ENCODE data around the gene DAGLA. TPM values are rescaled to one million over a fixed set of nuclear protein-coding genes. Genes with fewer than 3 reads are reported as not detected.
A peak's percentile ranks its signal among the peaks of the same experiment; 100 is the strongest.

The DAGLA gene
- total RNA-seq, 4 donors from 2014 or later, result 1.7 to 6.9 (median 2.9) TPM

DNA sequence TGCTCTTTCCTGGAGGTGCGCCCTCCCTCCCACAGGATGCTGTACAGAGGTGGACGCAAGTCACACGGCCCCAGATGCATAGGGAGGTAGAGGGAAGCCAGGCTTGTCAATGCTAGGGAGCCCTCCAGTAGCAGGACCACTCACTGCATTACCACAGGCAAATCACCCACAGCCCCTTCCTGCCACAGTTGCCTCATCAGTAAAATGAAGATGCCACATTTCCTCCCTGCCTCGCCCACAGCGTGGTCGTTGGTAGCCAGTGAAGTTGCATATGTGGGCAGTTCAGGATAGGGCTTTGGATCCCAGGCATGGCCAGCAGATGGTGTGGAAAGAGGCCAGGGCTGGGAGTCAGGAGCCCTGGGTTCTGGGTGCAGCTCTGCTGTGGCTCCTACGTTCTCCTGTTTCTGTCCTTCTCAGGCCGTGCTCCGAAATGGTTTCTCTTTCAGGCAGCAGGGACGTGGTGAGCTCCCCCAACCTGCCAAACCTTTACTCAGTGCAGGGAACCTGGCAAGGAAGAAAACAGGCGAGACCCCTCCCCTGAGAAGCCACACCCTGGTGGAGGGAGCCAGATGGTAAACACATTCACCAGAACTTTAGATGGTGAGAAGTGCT, 22.6 kb downstream of the DAGLA start:
- H3K4me1 ChIP-seq, result peaks cover 38 to 80% (median 49%) of the 10 kb centered on the region in 3 donors

DNA sequence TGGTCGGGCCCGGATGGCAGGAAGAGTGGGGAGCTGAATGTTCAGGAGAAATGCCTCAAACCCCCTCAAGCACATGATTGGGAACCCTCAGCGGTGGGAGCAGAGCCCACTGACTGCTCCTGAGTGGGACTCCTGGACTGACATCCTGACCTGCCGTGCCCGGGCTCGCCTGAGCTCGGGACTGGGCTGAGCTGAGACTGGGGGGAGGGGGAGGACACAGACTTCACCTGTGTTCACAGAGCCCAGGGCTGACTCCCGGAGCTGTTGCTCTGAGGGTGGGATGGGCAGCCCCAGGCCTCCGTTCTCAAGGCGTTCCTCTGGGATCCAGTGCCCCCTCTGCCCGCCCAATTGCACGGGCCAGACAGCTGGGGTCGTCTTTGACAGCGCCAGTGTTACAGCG, 24.6 kb downstream of the DAGLA start:
- DNase-seq, result no peak
- TF ChIP-seq POLR2A (IDR thresholded peaks at IDR 0.05), result no peak
- intact Hi-C loops (cut with DNase I), result no loop called here

More for the DNA sequence above, 22.6 kb downstream of the DAGLA start:
- H3K36me3 ChIP-seq, result no peaks in the 10 kb centered on the region
- TF ChIP-seq, protein P1, sequence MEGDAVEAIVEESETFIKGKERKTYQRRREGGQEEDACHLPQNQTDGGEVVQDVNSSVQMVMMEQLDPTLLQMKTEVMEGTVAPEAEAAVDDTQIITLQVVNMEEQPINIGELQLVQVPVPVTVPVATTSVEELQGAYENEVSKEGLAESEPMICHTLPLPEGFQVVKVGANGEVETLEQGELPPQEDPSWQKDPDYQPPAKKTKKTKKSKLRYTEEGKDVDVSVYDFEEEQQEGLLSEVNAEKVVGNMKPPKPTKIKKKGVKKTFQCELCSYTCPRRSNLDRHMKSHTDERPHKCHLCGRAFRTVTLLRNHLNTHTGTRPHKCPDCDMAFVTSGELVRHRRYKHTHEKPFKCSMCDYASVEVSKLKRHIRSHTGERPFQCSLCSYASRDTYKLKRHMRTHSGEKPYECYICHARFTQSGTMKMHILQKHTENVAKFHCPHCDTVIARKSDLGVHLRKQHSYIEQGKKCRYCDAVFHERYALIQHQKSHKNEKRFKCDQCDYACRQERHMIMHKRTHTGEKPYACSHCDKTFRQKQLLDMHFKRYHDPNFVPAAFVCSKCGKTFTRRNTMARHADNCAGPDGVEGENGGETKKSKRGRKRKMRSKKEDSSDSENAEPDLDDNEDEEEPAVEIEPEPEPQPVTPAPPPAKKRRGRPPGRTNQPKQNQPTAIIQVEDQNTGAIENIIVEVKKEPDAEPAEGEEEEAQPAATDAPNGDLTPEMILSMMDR (IDR thresholded peaks at IDR 0.05), result no peak
- no peak for TF ChIP-seq POLR2A (IDR thresholded peaks at IDR 0.05)
- H3K9me3 ChIP-seq, result no peaks in the 10 kb centered on the region
- intact Hi-C loops (cut with DNase I), result no loop called here
- H3K27ac ChIP-seq, result no peak overlapping the region
- H3K4me3 ChIP-seq, result no peak overlapping the region
- WGBS, 2 donors, result 85 to 97% methylated on average over 5 to 7 of the region's 11 CpGs
- DNase-seq, result no peak
- no peaks in the 10 kb centered on the region for H3K27me3 ChIP-seq

DNA sequence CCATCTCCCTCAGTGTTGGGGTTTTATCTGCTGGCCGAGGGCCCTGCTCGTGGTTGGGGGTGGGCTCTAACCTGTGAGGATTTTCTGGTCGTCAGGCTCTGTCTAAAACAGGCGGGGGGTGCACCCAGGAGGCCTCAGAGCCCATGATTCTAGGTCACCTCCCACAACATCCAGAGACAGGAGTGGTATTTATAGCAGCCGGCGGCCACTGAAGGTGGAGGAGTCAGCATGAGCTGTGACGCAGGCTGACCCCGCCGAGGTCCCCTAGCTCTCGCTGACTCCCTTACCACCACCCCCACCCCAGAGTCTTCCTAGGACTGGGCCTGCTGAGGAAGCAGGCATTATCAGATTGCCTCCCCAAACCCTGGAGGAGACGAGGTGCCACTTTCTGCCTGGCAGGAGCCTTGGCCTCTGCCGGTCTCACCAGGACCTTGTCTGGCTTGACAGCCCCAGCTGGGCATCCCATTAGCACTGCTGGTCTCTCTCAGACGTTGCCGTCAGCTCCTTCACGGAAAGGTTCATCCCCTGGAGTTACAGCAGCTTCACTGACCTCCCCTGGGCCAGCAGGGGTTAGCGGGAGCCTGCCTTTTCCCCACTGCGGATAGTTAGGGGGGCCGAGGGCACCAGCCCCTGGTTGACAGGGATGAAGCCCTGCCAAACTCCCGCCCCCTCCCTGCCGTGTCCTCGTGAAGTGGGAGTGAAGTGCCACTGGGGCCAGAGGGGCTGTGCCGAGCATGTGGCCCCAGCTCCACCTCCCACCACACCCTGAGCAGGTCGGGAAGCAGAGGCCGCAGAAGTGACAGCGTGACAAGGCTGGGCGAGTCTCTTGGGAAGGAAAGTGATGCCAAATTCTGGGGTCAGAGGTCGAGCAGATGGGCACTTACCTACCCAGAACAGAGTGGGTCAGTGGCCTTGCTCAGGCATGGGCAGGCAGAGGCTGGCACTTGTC, 26.5 kb downstream of the DAGLA start:
- Histone ChIP-seq H3K27me3 (no peaks in the 10 kb centered on the region), H3K4me1 (peaks cover 0 to 66% (median 15%) of the 10 kb centered on the region in 3 donors), H3K36me3 (no peaks in the 10 kb centered on the region), H3K27ac (peak overlapping the region; percentile 51 to 74 (median 64)), H3K4me3 (no peak overlapping the region), H3K9me3 (no peaks in the 10 kb centered on the region)
- WGBS, 2 donors, result 80 to 85% methylated on average over 4 to 12 of the region's 27 CpGs
- no peak for DNase-seq
- intact Hi-C loops (cut with DNase I), result no loop called here
- TF ChIP-seq, protein P1 (IDR thresholded peaks at IDR 0.05), result no peak
- no peak for TF ChIP-seq POLR2A (IDR thresholded peaks at IDR 0.05)

More for the DNA sequence above, 24.6 kb downstream of the DAGLA start:
- H3K4me3 ChIP-seq, result no peak overlapping the region
- H3K4me1 ChIP-seq, result peaks cover 18 to 70% (median 32%) of the 10 kb centered on the region in 3 donors
- no peaks in the 10 kb centered on the region for H3K36me3 ChIP-seq
- no peak overlapping the region for H3K27ac ChIP-seq
- WGBS, 2 donors, result 56 to 76% methylated on average over 5 to 6 of the region's 15 CpGs
- no peaks in the 10 kb centered on the region for H3K9me3 ChIP-seq
- no peaks in the 10 kb centered on the region for H3K27me3 ChIP-seq

DNA sequence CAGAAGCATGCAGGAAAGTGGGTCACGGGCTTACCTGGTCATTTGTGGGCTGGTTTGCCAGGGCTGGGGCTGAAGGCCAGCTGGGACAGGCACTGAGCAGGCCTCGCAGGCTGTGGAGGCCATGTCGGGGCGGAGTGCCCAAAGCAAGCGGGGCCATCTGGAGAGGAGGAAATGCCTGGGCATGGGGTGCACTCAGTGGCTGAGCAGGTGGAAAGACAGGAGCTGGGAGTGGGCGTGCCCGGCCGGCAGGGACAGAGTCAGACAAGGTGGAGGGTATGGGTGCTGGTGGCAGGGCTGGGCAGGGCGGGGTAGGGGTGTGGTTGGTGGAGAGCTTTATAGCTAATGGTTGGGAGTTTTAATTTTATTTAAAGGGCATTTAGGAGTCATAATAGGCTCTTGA, 27.4 kb downstream of the DAGLA start:
- peaks cover 0 to 66% (median 16%) of the 10 kb centered on the region in 3 donors for H3K4me1 ChIP-seq
- no peak for TF ChIP-seq POLR2A (IDR thresholded peaks at IDR 0.05)
- TF ChIP-seq, protein P1 (IDR thresholded peaks at IDR 0.05), result no peak
- WGBS, 2 donors, result 37 to 70% methylated on average over 7 to 9 of the region's 9 CpGs
- no peaks in the 10 kb centered on the region for H3K9me3 ChIP-seq
- no peaks in the 10 kb centered on the region for H3K36me3 ChIP-seq
- DNase-seq, result no peak
- H3K27ac ChIP-seq, result peak overlapping the region; percentile 51 to 74 (median 64)
- intact Hi-C loops (cut with DNase I), result no loop called here
- no peak overlapping the region for H3K4me3 ChIP-seq
- no peaks in the 10 kb centered on the region for H3K27me3 ChIP-seq

DNA sequence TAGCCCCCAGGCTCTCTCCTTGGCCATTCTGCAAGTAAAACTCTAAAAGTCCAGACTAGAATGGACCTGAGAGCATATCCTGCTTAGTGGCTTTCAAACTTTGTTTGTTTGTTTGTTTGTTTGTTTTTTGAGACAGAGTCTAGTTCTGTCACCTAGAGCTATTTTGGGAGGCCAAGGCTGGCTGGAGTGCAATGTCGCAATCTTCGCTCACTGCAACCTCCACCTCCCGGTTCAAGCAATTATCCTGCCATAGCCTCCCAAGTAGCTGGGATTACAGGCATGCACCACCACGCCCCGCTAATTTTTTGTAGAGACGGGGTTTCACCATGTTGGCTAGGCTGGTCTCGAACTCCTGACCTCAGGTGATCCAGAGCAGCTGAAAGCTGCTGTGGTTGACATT, 28.9 kb downstream of the DAGLA start:
- TF ChIP-seq, protein P1 (IDR thresholded peaks at IDR 0.05), result no peak
- no peak for TF ChIP-seq POLR2A (IDR thresholded peaks at IDR 0.05)
- WGBS, 2 donors, result 76 to 97% methylated on average over 6 to 7 of the region's 7 CpGs
- Histone ChIP-seq H3K4me3 (no peak overlapping the region), H3K9me3 (no peaks in the 10 kb centered on the region), H3K36me3 (no peaks in the 10 kb centered on the region), H3K27me3 (no peaks in the 10 kb centered on the region), H3K4me1 (peaks cover 0 to 61% (median 17%) of the 10 kb centered on the region in 3 donors), H3K27ac (no peak overlapping the region)
- no peak for DNase-seq
- intact Hi-C loops (cut with DNase I), result no loop called here
